ENCODE data around the gene SPR. TPM values are rescaled to one million over a fixed set of nuclear protein-coding genes. Genes with fewer than 3 reads are reported as not detected.

The SPR gene
- total and polyA plus RNA-seq, 9 of the 15 experiments (the other 6 are each of a cell fraction or from before 2014, with no cell fraction given) = 7.7 to 38.3 (median 26.3) TPM

DNA sequence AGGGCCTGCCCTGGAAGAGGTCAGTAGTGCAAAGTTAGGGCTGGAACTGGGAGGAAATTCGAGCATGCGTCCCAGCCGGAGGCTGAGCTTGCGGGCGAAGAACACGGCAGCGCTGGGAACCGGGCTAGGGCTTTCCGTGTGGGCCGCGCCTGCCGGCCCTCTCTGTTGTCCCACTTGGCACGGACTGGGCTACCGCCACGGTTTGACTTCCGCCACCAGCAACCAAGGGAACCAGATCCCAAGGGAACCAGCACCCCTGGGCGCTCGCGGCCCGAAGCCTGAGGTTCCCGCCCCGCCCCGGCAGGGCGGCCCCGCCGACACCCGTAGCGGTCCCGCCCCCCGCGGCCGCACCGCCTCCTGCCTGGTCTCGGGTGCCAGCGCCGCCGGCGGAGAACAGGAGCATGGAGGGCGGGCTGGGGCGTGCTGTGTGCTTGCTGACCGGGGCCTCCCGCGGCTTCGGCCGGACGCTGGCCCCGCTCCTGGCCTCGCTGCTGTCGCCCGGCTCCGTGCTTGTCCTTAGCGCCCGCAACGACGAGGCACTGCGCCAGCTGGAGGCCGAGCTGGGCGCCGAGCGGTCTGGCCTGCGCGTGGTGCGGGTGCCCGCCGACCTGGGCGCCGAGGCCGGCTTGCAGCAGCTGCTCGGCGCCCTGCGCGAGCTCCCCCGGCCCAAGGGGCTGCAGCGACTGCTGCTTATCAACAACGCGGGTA is at the start of gene SPR (continued):
- TF ChIP-seq, protein P1, sequence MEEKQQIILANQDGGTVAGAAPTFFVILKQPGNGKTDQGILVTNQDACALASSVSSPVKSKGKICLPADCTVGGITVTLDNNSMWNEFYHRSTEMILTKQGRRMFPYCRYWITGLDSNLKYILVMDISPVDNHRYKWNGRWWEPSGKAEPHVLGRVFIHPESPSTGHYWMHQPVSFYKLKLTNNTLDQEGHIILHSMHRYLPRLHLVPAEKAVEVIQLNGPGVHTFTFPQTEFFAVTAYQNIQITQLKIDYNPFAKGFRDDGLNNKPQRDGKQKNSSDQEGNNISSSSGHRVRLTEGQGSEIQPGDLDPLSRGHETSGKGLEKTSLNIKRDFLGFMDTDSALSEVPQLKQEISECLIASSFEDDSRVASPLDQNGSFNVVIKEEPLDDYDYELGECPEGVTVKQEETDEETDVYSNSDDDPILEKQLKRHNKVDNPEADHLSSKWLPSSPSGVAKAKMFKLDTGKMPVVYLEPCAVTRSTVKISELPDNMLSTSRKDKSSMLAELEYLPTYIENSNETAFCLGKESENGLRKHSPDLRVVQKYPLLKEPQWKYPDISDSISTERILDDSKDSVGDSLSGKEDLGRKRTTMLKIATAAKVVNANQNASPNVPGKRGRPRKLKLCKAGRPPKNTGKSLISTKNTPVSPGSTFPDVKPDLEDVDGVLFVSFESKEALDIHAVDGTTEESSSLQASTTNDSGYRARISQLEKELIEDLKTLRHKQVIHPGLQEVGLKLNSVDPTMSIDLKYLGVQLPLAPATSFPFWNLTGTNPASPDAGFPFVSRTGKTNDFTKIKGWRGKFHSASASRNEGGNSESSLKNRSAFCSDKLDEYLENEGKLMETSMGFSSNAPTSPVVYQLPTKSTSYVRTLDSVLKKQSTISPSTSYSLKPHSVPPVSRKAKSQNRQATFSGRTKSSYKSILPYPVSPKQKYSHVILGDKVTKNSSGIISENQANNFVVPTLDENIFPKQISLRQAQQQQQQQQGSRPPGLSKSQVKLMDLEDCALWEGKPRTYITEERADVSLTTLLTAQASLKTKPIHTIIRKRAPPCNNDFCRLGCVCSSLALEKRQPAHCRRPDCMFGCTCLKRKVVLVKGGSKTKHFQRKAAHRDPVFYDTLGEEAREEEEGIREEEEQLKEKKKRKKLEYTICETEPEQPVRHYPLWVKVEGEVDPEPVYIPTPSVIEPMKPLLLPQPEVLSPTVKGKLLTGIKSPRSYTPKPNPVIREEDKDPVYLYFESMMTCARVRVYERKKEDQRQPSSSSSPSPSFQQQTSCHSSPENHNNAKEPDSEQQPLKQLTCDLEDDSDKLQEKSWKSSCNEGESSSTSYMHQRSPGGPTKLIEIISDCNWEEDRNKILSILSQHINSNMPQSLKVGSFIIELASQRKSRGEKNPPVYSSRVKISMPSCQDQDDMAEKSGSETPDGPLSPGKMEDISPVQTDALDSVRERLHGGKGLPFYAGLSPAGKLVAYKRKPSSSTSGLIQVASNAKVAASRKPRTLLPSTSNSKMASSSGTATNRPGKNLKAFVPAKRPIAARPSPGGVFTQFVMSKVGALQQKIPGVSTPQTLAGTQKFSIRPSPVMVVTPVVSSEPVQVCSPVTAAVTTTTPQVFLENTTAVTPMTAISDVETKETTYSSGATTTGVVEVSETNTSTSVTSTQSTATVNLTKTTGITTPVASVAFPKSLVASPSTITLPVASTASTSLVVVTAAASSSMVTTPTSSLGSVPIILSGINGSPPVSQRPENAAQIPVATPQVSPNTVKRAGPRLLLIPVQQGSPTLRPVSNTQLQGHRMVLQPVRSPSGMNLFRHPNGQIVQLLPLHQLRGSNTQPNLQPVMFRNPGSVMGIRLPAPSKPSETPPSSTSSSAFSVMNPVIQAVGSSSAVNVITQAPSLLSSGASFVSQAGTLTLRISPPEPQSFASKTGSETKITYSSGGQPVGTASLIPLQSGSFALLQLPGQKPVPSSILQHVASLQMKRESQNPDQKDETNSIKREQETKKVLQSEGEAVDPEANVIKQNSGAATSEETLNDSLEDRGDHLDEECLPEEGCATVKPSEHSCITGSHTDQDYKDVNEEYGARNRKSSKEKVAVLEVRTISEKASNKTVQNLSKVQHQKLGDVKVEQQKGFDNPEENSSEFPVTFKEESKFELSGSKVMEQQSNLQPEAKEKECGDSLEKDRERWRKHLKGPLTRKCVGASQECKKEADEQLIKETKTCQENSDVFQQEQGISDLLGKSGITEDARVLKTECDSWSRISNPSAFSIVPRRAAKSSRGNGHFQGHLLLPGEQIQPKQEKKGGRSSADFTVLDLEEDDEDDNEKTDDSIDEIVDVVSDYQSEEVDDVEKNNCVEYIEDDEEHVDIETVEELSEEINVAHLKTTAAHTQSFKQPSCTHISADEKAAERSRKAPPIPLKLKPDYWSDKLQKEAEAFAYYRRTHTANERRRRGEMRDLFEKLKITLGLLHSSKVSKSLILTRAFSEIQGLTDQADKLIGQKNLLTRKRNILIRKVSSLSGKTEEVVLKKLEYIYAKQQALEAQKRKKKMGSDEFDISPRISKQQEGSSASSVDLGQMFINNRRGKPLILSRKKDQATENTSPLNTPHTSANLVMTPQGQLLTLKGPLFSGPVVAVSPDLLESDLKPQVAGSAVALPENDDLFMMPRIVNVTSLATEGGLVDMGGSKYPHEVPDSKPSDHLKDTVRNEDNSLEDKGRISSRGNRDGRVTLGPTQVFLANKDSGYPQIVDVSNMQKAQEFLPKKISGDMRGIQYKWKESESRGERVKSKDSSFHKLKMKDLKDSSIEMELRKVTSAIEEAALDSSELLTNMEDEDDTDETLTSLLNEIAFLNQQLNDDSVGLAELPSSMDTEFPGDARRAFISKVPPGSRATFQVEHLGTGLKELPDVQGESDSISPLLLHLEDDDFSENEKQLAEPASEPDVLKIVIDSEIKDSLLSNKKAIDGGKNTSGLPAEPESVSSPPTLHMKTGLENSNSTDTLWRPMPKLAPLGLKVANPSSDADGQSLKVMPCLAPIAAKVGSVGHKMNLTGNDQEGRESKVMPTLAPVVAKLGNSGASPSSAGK (IDR thresholded peaks at IDR 0.05) = 0 out of 2 replicates have a peak, but pooled peaks have one; percentile 20
- TF ChIP-seq, protein P2, sequence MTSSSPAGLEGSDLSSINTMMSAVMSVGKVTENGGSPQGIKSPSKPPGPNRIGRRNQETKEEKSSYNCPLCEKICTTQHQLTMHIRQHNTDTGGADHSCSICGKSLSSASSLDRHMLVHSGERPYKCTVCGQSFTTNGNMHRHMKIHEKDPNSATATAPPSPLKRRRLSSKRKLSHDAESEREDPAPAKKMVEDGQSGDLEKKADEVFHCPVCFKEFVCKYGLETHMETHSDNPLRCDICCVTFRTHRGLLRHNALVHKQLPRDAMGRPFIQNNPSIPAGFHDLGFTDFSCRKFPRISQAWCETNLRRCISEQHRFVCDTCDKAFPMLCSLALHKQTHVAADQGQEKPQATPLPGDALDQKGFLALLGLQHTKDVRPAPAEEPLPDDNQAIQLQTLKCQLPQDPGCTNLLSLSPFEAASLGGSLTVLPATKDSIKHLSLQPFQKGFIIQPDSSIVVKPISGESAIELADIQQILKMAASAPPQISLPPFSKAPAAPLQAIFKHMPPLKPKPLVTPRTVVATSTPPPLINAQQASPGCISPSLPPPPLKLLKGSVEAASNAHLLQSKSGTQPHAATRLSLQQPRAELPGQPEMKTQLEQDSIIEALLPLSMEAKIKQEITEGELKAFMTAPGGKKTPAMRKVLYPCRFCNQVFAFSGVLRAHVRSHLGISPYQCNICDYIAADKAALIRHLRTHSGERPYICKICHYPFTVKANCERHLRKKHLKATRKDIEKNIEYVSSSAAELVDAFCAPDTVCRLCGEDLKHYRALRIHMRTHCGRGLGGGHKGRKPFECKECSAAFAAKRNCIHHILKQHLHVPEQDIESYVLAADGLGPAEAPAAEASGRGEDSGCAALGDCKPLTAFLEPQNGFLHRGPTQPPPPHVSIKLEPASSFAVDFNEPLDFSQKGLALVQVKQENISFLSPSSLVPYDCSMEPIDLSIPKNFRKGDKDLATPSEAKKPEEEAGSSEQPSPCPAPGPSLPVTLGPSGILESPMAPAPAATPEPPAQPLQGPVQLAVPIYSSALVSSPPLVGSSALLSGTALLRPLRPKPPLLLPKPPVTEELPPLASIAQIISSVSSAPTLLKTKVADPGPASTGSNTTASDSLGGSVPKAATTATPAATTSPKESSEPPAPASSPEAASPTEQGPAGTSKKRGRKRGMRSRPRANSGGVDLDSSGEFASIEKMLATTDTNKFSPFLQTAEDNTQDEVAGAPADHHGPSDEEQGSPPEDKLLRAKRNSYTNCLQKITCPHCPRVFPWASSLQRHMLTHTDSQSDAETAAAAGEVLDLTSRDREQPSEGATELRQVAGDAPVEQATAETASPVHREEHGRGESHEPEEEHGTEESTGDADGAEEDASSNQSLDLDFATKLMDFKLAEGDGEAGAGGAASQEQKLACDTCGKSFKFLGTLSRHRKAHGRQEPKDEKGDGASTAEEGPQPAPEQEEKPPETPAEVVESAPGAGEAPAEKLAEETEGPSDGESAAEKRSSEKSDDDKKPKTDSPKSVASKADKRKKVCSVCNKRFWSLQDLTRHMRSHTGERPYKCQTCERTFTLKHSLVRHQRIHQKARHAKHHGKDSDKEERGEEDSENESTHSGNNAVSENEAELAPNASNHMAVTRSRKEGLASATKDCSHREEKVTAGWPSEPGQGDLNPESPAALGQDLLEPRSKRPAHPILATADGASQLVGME (CRISPR knock-in tag; IDR thresholded peaks at IDR 0.05) = 0 out of 2 replicates have a peak, but pooled peaks have one; percentile 38
- TF ChIP-seq KLF13 (tag; IDR thresholded peaks at IDR 0.05; ENCODE audit: borderline replicate concordance, low read depth) (peak; percentile 44; the same call in 1 of the 2 replicates), GABPA (tag; conservative IDR thresholded peaks at IDR 0.05; ENCODE audit: low read depth) (peak; percentile 51; the same call in 1 of the 2 replicates)

All from K562 (cell line).